ENCODE results near the gene CNPPD1.
"Not testable (repeated sequence)": the region's sequence is repeated elsewhere in the genome, so short reads cannot be mapped to it uniquely, and the experiment has no call there.

Gene CNPPD1

DNA sequence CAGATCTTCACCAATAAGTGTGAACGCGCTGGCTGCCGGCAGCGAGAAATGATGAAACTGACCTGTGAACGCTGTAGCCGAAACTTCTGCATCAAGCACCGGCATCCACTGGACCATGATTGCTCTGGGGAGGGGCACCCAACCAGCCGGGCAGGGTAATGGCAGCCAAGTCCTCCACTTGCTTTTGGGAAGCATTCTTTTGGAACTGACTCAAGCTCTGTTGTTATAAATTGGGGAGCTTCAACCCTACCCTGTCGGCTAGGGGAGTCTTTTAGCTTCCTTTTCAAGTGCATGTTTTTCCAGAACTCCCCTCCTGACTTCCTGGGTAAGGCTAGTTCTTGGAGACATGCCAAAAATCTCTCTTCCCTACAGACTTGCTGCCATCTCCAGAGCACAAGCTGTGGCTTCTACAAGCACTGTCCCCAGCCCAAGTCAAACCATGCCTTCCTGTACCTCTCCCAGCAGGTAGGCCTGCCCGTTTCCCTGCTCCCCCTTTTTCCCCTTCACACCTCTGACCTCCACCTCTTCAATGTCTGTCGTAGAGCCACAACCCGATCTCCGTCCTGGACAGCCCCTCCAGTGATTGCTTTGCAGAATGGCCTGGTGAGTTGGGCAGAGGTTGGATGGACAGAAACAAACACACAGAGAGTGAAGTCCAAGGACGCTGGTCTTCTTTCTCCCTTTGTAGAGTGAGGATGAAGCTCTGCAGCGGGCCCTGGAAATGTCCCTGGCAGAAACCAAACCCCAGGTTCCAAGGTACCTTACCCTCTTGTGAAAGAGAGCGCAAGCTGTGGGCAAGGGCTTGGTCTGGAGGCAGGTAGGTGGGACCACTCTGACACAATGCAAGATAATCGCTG, 31.4 kb upstream of the CNPPD1 start:
- DNase-seq = no peak

GRCh38 chr2:219207134-219207883, 30.6 kb upstream of the CNPPD1 start:
- DNase-seq = no peak

DNA sequence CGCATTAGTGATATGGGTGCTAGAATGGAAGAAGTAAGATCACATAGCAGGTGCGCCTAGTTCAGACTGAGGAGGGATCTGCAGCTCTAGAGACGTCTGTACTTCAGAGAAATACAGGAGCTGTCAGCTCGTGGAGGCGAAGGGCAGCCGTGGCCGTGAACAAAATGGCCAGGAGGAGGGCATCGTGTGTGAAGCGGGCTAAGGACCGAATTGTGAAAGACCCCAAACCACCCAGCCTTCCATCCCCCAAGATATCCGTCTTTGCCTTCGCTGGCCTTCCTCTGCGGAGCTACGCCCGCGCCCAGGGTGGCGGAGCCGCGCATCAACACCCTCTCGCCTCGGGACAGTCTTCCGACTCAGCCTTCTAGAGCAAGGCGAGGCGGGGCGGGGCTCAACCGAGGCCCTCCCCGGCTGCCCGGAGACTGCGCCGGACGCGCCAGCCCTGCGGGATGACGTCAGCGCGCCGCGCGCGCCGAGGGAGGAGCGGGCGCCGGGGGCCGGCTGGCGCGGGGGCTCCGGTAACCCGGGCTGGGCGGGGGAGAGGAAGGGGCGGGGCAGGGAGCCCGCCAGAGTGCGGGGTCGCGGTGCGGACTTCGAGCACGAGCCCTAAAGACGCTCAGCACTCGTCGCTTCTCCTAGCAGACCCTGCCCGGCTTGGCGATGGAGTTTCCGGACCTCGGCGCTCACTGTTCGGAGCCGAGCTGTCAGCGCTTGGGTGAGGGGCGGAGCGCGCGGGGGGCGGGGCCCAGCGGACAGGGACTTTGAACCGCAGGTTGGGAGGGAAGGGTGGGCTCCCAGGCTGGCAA, 29.8 kb upstream of the CNPPD1 start, which contains the start of gene ZFAND2B:
Gene ZFAND2B (plus strand): TSS at position 455 of the 806 bp plus-strand sequence. CDS start 206 bp downstream, at position 661.
- peak; percentile 79 to 86 for DNase-seq

- no peak for DNase-seq
Measured at GRCh38 chr2:219205981-219206327, 29.2 kb upstream of the CNPPD1 start.

- DNase-seq = no peak
Measured at GRCh38 chr2:219205165-219205538, 28.4 kb upstream of the CNPPD1 start.

DNA sequence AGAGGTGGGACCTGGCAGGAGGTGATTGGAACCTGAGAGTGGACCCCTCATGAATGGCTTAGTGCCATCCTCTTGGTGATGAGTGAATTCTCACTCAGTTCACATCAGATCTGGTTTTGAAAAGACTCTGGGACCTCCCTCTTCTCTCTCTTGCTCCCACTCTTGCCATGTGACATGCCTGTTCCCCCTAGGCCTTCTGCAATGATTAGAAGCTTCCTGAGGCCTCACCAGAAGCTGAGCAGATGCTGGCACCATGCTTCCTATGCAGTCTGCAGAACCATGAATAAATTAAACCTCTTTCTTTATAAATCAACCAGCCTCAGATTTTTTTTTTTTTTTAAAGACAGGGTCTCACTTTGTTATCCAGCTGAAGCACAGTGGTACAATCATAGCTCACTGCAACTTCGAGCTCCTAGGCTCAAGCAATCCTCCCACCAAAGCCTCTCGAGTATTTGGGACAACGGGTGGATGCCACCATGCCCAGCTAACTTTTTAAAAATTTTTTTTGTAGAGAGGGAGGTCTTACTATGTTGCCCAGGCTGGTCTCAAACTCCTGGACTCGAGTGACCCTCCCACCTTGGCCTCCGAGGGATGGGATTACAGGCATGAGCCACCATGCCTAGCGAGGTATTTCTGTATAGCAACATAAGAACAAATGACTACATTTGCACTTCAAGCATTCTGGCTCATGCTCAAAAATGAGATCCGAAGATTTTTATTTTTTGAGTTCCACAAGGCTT, 27.9 kb upstream of the CNPPD1 start:
- DNase-seq = no peak

DNA sequence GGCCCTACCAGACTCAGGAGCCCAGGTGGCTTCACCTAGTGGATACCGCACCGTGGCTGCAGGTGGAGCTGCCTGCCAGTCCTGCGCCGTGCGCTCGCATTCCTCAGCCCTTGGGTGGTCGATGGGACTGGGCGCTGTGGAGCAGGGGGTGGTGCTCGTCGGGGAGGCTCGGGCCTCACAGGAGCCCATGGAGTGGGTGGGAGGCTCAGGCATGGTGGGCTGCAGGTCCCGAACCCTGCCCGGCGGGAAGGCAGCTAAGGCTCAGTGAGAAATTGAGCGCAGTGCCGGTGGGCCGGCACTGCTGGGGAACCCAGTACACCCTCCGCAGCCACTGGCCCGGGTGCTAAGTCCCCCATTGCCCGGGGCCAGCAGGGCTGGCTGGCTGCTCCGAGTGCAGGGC, 24.6 kb upstream of the CNPPD1 start:
- DNase-seq = not testable (repeated sequence)

GRCh38 chr2:219200502-219201326, 24.0 kb upstream of the CNPPD1 start:
- DNase-seq = not testable (repeated sequence)

GRCh38 chr2:219199470-219200211, 22.9 kb upstream of the CNPPD1 start:
- DNase-seq = no peak

- no peak for DNase-seq
Measured at GRCh38 chr2:219198974-219199373, 22.2 kb upstream of the CNPPD1 start.

GRCh38 chr2:219197388-219197787, 20.7 kb upstream of the CNPPD1 start:
- DNase-seq = no peak

DNA sequence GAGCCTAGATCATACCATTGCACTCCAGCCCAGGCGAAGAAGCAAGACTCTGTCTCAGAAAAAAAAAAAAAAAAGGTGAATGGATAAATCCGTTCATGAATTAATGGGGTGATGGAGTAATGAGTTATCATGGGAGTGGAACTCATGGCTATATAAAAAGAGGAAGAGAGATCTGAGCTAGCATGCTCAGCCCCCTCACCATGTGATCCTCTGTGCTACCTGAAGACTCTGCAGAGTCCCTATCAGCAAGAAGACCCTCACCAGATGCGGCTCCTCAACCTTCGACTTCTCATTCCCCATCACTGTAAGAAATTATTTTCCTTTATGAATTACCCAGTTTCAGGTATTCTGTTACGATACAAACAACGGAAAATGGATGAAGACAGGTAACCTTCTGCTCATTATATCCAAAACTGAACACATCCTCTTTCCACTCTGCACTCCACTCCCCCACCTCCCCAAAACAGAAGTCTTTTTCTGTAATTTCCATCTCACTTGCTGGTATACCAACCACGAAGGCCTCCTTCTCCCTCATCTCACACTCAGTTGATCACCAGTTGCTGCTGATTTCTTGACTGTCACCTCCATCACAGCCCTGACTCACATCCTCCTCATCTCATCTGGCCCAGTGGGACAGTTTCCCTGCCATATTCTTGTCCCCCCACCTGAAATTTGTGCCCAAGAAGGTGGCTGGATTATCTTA, 10.2 kb upstream of the CNPPD1 start:
- no peak for DNase-seq

GRCh38 chr2:219184121-219184520, 7.4 kb upstream of the CNPPD1 start:
- no peak for DNase-seq

DNA sequence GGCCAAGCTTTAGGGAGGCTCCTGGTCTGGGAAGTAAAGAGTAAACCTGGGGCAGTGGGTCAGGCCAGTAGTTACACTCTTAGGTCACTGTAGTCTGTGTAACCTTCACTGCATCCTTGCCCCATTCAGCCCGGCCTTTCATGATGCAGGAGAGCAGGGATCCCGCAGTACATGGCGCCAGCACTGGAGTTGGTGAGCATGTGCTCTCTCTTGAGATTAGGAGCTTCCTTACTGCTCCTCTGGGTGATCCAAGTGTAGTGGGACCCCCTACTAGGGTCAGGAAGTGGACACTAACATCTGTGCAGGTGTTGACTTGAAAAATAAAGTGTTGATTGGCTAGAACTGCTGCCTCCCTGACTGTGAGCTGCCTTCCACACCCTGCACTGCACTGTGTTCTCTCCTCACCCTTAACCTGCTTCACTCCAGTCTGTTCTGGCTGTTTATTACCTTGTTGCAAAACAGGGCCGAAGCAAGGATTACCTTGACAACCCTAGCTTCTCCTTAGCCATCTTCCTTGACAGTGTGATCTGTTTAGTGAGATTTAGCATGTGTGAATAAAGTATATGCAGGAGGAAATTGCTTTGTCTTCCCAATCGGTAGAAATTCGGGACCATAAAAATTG, 6.5 kb upstream of the CNPPD1 start:
- no peak for DNase-seq

GRCh38 chr2:219182331-219183150, 5.8 kb upstream of the CNPPD1 start:
- DNase-seq = no peak

- DNase-seq = no peak
Measured at GRCh38 chr2:219181531-219181930, 4.8 kb upstream of the CNPPD1 start.

DNA sequence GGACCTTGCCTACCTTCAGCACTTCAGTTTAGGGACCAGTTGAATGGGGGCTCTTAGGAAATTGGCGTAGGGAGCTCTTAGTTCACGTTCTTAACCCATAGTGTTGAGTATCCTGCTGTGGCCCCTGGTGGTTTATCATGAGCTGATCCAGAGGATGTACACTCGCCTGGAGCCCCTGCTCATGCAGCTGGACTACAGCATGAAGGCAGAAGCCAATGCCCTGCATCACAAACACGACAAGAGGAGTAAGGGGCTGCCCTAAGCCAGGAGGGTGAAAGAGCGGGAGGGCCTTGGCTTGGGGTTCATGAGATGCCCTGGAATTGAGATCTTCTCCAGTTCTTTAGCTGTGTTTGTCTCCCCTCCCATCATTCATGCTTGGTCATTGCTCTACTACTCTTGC, 4.2 kb upstream of the CNPPD1 start:
- no peak for DNase-seq

DNA sequence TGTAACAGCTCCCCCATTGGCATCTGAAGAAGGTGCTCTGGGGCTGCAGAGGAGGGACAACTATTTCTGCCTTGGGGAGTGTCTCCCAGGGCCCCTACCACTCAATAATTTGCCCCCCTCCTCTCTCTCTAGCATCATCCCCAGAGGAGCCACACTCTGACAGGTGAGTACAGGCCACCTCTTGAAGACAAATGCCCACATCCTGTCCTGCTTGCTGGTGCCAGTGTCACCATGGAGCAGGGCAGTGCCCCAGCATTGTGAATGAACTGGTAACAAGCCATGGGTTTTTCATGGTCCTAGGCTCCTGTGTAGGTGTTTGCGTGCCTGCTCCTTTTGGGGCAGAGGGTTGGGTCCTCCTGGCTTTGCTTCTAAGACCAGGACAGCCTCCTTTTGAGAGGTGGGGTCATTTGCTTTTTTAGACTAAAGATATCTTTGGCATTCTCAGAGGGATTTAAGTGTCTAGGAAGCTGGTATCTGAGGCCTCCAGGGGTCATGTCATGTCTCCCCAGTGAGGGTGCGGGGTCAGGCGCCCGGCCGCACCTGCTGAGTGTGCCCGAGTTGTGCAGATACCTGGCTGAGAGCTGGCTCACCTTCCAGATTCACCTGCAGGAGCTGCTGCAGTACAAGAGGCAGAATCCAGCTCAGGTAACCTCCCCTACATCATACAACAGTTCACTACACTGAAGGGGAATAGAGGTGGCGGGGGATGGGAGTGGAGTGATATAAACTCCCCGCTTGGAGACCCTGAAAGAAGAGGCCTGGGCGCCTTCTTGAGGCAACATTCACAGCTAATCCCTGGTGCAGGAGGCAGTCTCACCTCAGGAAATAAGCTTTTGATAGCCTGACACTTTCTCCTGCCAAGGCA, 3.1 kb upstream of the CNPPD1 start:
- DNase-seq = no peak
